Stimulated activated CD8-positive, alpha-beta memory T cell treated with anti-CD3 and anti-CD28 coated beads, Interleukin-7, amount 100 ng/mL, for 4 hours (primary cell): ENCODE results near the gene CPHXL2.

Experiments
- DNase-seq, 2 donors: peaks; one replicate each; pipeline ENCODE4 v3.0.0-alpha.2; 2020; ENCODE audit warnings: low read depth in 2 of 2

CPHXL2 gene

GRCh38 chr16:75644240-75645012 lies 32.4 kb downstream of the CPHXL2 start:
- no peak for DNase-seq

- no peak for DNase-seq
These were observed 36.2 kb downstream of the CPHXL2 start for GRCh38 chr16:75640598-75640997.

- no peak for DNase-seq
These were observed 41.8 kb downstream of the CPHXL2 start for GRCh38 chr16:75635036-75635435.

GRCh38 chr16:75632857-75633256 lies 44.0 kb downstream of the CPHXL2 start:
- DNase-seq: no peak

- no peak for DNase-seq
These were observed 46.8 kb downstream of the CPHXL2 start for GRCh38 chr16:75630052-75630451.

- DNase-seq: no peak
These were observed 47.7 kb downstream of the CPHXL2 start for GRCh38 chr16:75629132-75629531.

GRCh38 chr16:75628351-75628750 lies 48.5 kb downstream of the CPHXL2 start:
- no peak for DNase-seq

GRCh38 chr16:75627851-75628250 lies 49.0 kb downstream of the CPHXL2 start:
- no peak for DNase-seq

- DNase-seq: no peak
These were observed 50.0 kb downstream of the CPHXL2 start for GRCh38 chr16:75626806-75627205.

GRCh38 chr16:75624921-75625334 lies 51.9 kb downstream of the CPHXL2 start:
- no peak for DNase-seq

- DNase-seq: peak; percentile 94 to 96
These were observed 53.8 kb downstream of the CPHXL2 start, which contains the start of gene ADAT1 for GRCh38 chr16:75622761-75623605. TSS of gene ADAT1 (minus strand) at chr16:75623281. CDS start at chr16:75620799, 2,482 bp downstream.

- no peak for DNase-seq
These were observed 55.7 kb downstream of the CPHXL2 start for GRCh38 chr16:75621170-75621477.

GRCh38 chr16:75620326-75621169 lies 56.3 kb downstream of the CPHXL2 start:
- DNase-seq: peak; percentile 22 to 57

GRCh38 chr16:75618780-75619179 lies 58.0 kb downstream of the CPHXL2 start:
- no peak for DNase-seq

GRCh38 chr16:75617121-75617520 lies 59.7 kb downstream of the CPHXL2 start:
- DNase-seq: no peak

GRCh38 chr16:75616521-75617010 lies 60.2 kb downstream of the CPHXL2 start:
- no peak for DNase-seq

GRCh38 chr16:75615619-75616018 lies 61.2 kb downstream of the CPHXL2 start:
- no peak for DNase-seq

GRCh38 chr16:75614066-75614897 lies 62.5 kb downstream of the CPHXL2 start:
- DNase-seq: no peak
